NCI-H345 treated with DMSO at 0.1 percent for 48 hours (cell line): ENCODE data around the gene ERCC2.
"Not testable (repeated sequence)": the region's sequence is repeated elsewhere in the genome, so short reads cannot be mapped to it uniquely, and the experiment has no call there.

Experiments used
- DNase-seq: peaks from one replicate; lab custom pipeline; 2025; ENCODE audit not compliant: unreplicated experiment; lab: John Stamatoyannopoulos, UW

The ERCC2 gene

DNA sequence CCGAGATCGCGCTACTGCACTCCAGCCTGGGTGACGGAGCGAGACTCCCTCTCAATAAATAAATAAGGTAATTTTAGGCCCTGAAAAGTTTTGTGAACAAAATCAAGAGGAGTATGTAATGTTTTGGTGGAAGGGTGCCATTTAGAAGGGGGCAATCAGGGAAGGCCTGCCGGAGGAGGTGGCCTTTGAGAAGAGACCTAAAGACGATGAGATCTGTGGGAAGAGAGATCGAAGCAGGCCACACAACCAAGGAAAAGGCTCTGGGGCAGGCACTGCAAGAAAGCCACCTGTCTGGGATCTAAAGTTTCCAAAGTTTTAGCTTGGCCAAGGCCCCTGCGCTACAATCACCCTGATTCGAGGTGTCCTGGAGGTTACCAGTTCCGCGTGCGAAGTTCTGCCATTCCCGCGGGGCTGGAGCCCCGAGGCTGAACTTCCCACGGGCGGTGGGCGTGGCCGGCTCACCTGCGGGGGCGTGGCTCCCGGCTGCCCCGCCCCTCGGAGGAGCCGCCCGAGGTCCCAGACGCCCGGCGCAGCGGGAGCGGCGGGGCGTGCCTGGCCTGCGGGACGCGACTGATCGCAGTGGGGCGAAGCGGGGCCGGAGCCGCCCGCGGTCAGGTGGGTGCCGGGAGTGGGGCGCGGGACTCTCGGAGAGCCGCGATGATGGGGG, 30.0 kb downstream of the ERCC2 start, which contains the start of gene KLC3:
KLC3 (plus strand) TSS at position 519 of the 667 bp plus-strand sequence. CDS start 4,792 bp downstream, outside the sequence.
- DNase-seq = peak; percentile 2

DNA sequence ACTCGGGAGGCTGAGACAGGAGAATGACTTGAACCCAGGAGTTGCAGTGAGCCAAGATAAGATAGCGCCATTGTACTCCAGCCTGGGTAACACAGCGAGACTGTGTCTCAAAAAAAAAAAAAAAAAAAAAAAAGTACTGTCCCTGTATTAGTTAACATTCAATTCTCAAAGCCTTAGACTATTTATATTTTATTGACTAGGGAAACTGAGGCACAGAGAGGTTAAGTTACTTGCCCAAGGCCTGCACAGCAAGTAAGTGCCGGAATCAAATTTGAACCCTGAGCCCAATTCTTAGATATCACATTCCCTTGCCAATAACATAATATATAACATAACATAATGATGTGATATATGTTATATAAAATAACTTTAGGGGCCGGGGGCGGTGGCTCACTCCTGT, 30.7 kb downstream of the ERCC2 start:
- DNase-seq = no peak

DNA sequence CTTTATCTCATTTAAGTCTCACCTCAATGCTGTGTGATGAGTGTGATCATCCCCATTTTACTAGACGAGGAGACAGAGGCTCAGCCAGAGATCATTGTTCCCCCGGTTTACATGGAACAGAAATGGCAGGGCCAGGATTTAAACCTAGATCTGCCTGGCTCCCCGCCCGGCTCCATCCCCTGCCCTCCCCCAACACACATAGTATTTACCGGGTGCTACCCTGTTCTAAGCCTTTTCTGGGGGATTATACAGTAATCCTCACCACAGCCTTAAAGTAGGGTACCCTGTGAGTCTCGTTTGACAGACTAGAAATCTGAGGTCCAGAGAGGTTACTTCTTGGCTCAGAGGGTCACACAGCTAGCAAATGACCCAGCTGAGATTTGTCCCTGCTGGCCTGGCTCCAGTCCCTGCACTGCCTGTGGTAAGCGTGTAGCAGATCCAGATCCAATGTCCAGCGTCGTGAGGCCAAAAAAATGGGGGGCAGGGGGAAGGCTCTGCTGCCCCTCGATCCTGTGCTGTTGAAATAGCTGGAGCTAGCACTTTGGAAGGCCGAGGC, 33.6 kb downstream of the ERCC2 start:
- no peak for DNase-seq

DNA sequence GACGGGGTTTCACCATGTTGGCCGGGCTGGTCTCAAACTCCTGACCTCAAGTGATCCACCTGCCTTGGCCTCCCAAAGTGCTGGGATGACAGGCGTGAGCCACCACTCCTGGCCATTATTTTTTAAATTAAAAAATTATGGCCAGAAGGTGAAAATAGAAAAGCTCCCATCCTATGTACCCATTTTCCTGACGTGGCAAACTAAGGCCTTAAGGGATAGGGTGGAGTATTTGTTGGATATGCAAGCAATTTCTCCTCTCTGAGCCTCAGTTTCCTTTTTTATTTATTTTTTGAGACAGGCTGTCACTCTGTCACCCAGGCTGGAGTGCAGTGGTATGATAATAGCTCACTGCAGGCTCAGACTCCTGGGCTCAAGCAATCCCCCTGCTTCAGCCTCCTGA, 35.5 kb downstream of the ERCC2 start:
- not testable (repeated sequence) for DNase-seq

DNA sequence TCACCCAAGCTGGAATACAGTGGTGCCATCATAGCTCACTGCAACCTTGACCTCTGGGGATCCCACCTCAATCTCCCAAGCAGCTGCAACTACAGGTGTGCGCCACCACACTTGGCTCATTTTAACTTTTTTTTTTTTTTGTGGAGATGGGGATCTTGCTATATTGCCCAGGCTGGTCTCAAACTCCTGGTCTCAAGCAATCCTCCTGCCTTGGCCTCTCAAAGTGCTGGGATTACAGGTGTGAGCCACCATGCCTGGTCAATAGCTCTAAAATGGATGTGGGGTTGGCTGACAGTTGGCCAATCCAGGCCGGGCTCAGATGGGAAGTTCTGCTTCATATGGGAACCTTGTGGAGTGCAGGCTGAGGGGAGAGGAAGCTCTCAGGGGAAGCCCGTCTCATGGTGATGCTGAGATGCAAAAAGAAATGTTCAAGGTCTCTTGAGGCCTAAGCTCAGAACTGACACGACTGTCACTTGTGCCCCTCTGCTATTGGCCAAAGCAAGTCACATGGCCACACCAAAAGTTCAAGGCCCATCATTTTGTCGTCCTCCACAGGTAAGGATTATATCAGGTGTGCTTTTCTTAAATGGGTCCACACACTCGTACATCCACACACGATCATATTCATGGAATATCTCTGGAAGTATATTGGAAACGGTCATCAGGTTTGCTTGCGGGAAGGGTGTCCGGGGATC, 36.6 kb downstream of the ERCC2 start:
- no peak for DNase-seq

DNA sequence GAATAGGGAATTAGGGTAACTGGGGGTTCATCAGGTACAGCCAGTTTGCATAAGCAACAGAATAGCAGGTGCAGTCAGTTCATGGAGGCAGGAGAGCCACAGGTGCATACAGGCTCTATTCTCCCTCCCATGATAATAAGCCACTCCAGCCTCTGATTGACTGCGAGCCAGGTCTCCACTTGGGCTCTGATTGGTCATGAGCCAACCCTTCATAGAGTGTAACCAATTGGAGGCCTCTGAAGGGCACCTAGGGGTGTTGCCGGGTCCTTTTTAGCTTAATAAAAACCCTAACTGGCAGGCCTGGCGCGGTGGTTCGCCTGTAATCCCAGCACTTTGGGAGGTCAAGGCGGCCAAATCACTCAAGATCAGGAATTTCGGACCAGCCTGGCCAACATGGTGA, 39.0 kb downstream of the ERCC2 start:
- DNase-seq = no peak

DNA sequence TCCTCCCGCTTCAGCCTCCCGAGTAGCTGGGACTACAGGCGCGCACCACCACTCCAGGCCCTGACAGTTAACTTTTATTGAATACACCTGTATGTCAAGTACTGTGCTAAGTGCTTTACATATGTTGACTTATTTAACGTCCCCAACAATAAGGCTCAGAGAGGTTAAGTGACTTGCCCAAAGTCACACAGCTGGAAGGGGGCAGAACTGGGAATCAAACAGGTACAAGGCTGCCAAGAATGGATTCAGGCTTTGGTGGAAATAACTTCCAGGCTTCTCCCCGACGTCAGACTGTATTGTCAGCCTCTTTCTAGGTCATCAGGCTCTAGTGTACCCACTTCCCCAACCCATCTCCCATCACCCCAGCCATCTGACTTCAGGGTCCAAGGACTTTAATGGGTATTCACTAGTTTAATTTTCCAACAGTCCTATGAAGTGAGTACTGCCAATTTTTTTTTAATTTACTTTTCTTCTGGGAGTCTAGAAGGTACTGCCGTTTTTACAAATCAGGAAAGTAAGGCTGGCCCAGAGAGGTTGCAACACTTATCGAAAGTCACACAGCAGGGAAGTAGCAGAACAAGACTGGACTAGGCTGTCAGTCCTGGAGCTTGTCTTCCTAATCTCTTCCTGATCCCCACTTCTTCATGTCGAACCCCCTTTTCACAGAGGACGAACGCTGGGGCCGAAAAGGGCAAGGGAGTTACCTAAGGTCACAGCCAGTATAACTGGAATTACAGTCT, 42.8 kb downstream of the ERCC2 start:
- DNase-seq = no peak

DNA sequence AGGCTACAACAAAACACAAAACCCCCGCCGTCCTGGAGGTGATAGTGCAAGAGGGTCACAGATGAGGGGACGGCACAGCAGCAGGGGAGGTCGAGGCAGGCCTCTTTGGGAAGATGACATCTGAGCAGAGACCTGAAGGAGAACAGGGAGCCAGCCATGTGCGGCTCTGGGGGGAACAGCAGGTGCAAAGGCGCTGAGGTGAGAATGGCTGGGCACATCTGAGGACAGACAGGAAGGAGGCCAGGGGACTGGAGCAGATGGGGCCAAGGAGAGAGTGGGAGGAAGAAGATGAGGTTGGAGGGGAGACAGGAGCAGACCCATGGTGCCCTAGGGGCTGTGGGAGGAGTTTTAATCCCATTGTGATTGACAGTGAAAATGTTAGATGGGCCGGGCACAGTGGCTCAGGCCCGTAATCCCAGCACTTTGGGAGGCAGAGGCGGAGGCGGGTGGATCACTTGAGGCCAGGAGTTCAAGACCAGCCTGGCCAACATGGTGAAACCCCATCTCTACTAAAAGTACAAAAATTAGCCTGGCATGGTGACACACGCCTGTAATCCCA, 45.9 kb downstream of the ERCC2 start:
- no peak for DNase-seq

DNA sequence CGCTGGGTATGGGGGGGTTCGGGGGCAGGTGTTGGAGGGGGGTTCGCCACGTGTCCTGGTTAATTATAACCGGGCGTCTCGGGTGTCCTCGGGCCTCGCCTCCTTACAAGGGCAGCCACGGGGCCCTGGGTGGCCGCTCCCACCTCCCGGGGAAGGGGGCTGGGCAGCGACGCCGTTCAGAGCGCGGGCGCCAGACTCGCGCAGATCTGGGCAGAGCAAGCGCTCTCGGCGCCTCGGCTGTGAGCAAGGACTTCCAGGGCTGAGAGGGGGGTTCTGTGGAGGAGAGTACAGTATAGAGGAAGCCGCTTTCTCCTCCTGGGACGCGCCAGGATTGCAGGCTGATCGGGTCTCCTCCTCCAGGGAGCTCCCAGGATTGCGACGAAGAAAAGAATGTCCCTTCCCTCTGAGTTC, 46.7 kb downstream of the ERCC2 start:
- no peak for DNase-seq

DNA sequence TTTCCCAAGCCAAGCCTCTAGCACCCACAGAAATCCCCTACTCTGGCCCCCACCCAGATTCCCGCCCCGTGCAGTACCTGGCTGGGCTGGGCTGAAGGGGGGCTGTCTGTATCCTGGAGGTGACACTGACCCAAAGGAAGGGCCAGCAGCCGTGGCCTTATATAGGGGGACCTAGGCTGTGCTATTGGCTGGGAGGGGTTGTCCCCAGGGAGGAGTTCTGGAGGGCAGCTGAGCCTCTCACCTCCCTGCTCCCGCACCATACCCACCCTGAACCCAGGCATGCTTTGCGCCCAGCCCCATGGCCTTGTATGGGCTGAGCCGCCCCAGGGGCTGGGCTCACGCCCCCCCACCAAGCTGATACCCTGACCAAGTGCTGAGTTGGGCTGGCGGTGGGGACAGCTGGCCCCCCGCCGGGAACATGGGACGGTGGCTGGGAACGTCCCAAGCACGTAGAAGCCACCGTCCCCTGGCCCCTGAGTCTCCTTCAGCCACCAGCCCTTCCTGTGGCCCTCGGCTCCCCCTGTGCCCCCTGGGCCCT, 47.6 kb downstream of the ERCC2 start, which contains the start of gene CKM:
CKM (minus strand) TSS at position 132 of the 538 bp plus-strand sequence. CDS start 3,162 bp downstream, outside the sequence.
- no peak for DNase-seq

DNA sequence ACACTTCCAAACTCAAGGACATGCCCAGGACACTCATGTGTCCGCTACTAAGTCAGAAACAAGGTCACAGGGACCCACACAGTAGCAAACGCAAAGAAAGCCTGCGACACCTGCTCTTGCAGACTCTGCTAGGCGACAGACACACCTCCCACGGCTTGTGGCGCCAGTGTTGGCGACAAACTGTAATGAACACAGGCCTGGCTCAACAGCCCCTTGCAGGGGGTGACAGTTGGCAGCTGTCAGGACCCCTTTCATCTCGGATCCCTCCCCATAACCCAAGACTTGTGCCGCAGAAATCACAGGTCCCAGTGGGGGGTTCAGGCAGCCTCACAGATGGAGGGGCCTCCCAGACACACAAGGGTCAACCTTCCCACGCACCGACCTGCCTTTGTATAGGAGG, 48.1 kb downstream of the ERCC2 start:
- no peak for DNase-seq

DNA sequence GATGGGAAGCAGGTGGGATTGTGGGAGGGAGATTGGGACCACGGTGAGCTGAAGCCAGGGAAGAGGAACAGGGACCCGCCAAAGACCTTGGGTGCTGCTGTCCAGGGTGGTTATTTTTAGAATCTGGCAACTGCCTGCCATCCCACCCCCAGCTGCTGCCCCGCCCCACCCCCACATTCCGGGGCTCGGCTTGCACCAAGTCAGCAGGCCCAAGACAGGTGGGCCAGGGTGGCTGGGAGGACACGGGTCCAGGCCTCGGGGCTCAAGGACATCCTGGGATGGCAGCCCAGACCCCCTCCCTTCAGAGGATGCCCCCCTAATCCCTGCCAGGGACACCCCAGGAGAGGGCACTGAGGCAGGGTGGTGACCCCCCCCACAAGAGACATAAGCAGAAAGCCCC, 48.5 kb downstream of the ERCC2 start:
- no peak for DNase-seq

DNA sequence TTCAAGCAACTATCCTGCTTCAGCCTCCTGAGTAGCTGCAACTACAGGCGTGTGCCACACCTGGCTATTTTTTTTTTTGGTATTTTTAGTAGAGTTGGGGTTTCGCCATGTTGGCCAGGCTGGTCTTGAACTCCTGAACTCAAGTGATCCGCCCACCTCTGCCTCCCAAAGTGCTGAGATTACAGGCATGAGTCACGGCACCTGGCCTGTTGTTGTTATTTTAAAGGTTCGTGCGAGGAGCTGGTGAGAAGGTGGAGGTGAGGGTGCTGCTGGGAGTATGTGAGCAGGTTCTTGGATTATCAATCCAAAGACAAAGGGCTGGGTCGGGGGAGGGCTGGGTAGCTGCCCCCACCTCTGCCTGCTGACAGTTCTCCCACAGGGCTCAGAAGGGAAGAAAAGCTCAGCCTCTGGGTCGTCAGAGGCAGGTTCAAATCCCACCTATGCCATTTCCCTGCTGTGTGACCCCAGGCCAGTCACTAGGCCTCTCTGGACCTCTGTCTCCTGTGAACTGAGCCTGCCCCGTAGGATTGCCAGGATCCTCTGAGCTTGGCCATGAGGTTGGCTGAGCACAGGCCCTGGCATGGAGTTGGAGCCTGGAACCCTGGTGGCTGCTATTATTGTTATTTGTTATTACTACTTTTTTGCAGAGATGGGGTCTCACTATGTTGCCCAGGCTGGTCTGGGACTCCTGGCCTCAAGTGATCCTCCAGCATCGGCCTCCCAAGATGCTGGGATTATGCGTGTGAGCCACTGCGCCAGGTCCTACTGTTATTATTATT, 49.2 kb downstream of the ERCC2 start:
- no peak for DNase-seq

DNA sequence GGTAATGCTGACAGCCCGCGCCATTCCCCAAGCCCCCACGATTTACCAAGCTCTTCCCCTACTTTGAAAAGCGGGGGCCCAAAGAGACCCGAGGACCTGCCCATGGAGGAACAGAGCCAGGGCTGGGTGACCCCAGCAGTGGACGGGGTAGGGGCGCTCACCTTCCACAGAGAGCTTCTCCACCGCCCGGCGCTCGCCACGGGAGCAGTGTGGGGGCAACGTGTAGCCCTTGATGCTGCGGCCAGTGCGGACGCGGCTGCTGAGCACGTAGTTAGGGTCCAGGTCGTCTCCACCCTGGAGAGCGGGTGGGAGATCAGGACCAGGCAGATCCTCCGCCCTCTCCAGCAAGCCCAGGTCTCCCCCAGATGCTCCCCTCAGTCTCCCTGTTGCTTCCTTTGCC, 55.1 kb downstream of the ERCC2 start:
- DNase-seq = no peak

DNA sequence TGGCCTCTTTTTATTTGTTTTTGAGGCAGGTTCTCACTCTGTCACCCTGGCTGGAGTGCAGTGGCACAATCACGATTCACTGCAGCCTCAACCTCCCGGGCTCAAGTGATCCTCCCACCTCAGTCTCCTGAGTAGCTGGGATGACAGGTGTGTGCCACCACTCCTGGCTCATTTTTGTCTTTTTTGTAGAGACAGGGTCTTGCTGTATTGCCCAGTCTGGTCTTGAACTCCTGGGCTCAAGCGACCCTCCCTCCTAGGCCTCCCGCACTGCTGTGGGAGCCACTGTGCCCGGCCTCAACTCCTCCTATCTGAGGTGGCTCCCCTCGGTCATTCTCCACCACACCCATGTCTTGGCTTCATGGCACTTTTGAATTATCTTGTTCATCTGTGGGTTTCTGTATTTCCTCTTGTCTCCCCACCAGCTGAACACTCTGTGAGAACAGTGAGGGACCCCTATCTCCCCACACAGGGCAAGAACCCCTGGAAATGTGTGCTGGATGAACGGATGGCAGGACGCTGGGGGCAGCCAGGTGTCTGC, 55.6 kb downstream of the ERCC2 start:
- no peak for DNase-seq

DNA sequence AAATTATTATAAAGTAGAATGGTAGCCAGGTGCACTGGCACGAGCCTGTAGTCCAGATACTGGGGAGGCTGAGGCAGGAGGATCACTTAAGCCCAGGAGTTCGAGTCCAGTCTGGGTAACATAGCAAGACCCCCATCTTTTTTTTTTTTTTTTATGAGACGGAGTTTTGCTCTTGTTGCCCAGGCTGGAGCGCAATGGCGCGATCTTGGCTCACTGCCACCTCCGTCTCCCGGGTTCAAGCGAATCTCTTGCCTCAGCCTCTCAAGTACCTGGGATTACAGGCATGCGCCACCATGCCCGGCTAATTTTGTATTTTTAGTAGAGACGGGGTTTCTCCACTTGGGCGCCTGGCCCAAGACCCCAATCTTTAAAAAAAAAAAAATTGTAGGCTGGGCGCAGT, 58.1 kb downstream of the ERCC2 start:
- DNase-seq = not testable (repeated sequence)

DNA sequence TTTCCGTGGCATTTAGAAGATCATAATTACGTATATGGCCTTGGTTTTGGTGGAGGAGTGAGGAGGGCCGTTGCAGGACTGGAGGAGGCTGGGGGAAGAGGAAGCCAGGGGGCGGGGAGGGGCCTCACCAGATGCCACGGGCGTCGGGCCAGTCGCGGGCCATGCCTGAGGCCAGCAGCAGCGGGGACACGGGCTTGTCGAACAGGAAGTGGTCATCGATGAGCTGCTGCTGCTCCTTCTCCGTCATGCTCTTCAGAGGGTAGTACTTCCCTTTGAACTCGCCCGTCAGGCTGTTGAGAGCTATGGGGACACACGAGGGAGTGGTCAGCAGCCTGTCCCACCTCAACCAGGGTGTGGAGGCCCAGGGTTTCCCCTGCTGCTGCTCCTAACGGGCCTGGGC, 58.8 kb downstream of the ERCC2 start:
- DNase-seq = no peak

DNA sequence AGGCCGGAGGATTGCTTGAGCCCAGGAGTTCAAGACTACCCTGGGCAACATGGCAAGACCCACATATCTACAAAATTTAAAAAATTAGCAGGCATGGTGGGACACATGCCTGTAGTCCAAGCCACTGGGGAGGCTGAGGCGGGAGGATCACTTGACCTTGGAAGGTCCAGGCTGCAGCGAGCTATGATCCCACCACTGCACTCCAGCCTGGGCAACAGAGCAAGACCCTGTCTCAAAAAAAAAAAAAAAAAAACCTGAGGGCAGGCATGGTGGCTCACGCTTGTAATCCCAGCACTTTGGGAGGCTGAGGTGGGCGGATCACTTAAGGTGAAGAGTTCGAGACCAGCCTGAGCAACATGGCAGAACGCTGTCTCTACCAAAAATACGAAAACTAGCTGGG, 61.1 kb downstream of the ERCC2 start:
- not testable (repeated sequence) for DNase-seq

DNA sequence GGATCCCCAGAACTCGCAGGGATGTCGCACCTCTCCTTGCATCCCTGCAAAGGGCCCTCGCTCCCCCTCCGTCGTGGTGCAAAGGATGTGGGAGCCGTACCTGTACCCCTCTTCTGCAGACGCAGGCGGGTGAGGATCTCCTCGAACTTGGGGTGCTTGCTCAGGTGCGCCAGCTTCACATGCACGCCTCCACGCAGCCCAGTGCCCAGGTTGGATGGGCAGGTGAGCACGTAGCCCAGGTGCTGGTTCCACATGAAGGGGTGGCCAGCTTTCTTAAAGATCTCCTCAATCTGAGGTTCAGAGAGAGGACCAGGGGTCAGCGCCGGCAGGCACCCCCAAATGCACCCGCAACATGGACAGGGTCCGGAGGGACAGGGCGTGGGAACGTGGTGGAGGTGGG, 63.0 kb downstream of the ERCC2 start:
- no peak for DNase-seq

DNA sequence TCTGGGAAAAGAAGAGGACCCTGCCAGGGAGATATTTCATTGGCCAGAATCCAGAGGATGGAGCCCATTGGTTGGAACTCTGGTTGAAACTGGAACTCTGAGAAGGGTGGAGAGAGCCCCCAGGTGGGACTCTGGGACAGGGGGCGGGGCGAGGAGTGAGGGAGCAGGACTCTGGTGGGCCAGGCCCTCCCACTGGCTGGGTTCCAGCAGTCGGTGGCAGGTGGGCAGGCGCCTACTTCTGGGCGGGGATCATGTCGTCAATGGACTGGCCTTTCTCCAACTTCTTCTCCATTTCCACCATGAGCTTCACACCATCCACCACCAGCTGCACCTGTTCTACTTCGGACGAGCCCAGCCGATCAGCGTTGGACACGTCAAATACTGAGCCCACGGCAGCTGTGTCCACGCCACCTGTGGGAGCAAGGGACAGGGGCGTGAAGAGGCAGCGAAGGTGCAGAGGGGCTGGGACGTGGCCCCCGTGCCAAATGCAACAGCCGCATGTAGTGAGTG, 63.8 kb downstream of the ERCC2 start:
- no peak for DNase-seq
